SU-DHL-6 (cell line): ENCODE data around the gene ZNF281.

Experiments
- CTCF ChIP-seq: fragments of 200-600 bp; sonication (generic); IDR thresholded peaks from one replicate; pipeline ENCODE4 v1.5.1; 2017; ENCODE audit warnings: antibody characterized with exemption, mild to moderate bottlenecking, low read length, moderate library complexity; ENCODE audit not compliant: insufficient read depth, poor library complexity, severe bottlenecking
- EZH2phosphoT487 ChIP-seq: fragments of 200-600 bp; sonication (generic), shearing (Covaris generic); conservative IDR thresholded peaks from 2 replicates; pipeline ENCODE4 v1.6.1; 2018; ENCODE audit warnings: mild to moderate bottlenecking, antibody characterized with exemption, low read length, moderate library complexity, mixed read lengths

- TF ChIP-seq CTCF (no peak), EZH2phosphoT487 (no peak)
Measured at GRCh38 chr1:200452850-200453552, 43.2 kb upstream of the ZNF281 start.
